Measurements from ENCODE around the gene ANKLE1.

ANKLE1 gene

GRCh38 chr19:17323300-17323963 lies 41.7 kb downstream of the ANKLE1 start:
- H3K4me3 ChIP-seq (ENCODE audit: control insufficient read depth, low read depth, low read length): no peak overlapping the region
- TF ChIP-seq, protein P1, sequence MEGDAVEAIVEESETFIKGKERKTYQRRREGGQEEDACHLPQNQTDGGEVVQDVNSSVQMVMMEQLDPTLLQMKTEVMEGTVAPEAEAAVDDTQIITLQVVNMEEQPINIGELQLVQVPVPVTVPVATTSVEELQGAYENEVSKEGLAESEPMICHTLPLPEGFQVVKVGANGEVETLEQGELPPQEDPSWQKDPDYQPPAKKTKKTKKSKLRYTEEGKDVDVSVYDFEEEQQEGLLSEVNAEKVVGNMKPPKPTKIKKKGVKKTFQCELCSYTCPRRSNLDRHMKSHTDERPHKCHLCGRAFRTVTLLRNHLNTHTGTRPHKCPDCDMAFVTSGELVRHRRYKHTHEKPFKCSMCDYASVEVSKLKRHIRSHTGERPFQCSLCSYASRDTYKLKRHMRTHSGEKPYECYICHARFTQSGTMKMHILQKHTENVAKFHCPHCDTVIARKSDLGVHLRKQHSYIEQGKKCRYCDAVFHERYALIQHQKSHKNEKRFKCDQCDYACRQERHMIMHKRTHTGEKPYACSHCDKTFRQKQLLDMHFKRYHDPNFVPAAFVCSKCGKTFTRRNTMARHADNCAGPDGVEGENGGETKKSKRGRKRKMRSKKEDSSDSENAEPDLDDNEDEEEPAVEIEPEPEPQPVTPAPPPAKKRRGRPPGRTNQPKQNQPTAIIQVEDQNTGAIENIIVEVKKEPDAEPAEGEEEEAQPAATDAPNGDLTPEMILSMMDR (conservative IDR thresholded peaks at IDR 0.05; ENCODE audit: control insufficient read depth, insufficient read depth, low read depth, low read length): no peak
- no peak for DNase-seq (ENCODE audit: low read depth)

- DNase-seq (ENCODE audit: low read depth): no peak
- H3K4me3 ChIP-seq (ENCODE audit: control insufficient read depth, low read depth, low read length): no peak overlapping the region
- TF ChIP-seq, protein P1 (conservative IDR thresholded peaks at IDR 0.05; ENCODE audit: control insufficient read depth, insufficient read depth, low read depth, low read length): no peak
Measured at GRCh38 chr19:17323964-17324332, 42.2 kb downstream of the ANKLE1 start.

- TF ChIP-seq, protein P1 (conservative IDR thresholded peaks at IDR 0.05; ENCODE audit: control insufficient read depth, insufficient read depth, low read depth, low read length): no peak
- DNase-seq (ENCODE audit: low read depth): no peak
- H3K4me3 ChIP-seq (ENCODE audit: control insufficient read depth, low read depth, low read length): no peak overlapping the region
Measured at GRCh38 chr19:17324357-17325114, 42.8 kb downstream of the ANKLE1 start.

DNA sequence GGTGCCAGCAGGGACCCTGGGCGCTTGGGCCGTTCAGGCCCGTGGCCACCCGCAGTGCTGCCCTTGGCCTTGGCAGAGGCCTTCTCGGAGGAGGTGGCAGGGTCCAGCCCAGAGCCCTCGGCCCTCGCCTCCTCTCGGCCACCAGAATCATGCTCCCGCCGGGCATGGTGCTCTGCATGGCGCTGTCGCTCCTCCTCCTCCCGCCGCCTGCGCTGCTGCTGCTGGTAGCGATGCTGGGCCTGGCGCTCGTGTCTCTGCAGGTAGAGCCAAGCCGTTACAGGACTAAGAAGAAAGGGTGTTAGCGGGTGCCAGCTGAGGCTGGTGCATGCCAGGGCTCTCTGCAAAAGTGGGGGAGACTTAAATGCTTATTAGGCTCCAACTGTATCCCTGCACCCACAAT lies 43.4 kb downstream of the ANKLE1 start:
- TF ChIP-seq, protein P1 (conservative IDR thresholded peaks at IDR 0.05; ENCODE audit: control insufficient read depth, insufficient read depth, low read depth, low read length): no peak
- DNase-seq (ENCODE audit: low read depth): no peak
- H3K4me3 ChIP-seq (ENCODE audit: control insufficient read depth, low read depth, low read length): no peak overlapping the region

DNA sequence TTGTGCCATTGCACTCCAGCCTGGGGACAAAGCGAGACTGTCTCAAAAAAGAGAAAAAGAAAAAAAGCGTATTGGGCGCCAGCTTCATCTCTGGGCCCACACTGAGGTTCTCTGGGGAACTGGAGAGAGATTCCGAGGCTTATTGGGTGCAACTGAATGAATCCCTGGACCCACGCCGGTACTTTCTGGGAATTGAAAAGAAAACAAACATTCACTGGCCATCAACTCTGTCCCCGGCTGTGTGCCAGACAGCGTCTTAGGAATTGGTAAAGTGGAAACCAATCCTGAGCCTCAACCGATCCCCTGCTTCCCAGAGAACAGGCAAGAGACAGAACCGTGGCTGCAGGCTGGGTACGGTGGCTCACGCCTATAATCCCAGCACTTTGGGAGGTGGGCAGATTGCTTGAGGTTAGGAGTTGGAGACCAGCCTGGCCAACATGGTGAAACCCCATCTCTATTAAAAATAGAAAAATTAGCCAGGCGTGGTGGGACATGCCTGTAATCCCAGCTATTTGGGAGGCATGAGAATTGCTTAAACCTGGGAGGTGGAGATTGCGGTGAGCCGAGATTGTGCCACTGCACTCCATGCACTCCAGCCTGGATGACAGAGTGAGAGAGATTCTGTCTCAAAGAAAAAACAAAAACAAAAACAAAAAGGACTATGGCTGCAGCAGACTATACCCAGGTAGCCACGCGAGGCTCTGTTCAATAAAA lies 44.3 kb downstream of the ANKLE1 start:
- peak; percentile 59 for DNase-seq (ENCODE audit: low read depth)
- TF ChIP-seq, protein P1 (conservative IDR thresholded peaks at IDR 0.05; ENCODE audit: control insufficient read depth, insufficient read depth, low read depth, low read length): no peak
- H3K4me3 ChIP-seq (ENCODE audit: control insufficient read depth, low read depth, low read length): no peak overlapping the region

GRCh38 chr19:17326595-17326966 lies 44.9 kb downstream of the ANKLE1 start:
- DNase-seq (ENCODE audit: low read depth): no peak
- TF ChIP-seq, protein P1 (conservative IDR thresholded peaks at IDR 0.05; ENCODE audit: control insufficient read depth, insufficient read depth, low read depth, low read length): no peak
- H3K4me3 ChIP-seq (ENCODE audit: control insufficient read depth, low read depth, low read length): no peak overlapping the region

Measured in fibroblast of mammary gland (primary cell).